Fibroblast of the aortic adventitia (primary cell): ENCODE measurements around the gene OXCT2. TPM values are rescaled to one million over a fixed set of nuclear protein-coding genes. Genes with fewer than 3 reads are reported as not detected.

ENCODE experiments used
- DNase-seq: peaks from one replicate; pipeline ENCODE4 v3.0.0-alpha.2; 2010; ENCODE audit warnings: low read depth
- H3K4me3 ChIP-seq: 2 replicates; pipeline ENCODE4 v1.5.1; 2011; ENCODE audit warnings: low read depth, mild to moderate bottlenecking, control low read depth, low read length, moderate library complexity
- total RNA-seq: library from RNA; depleted of rRNA; stranded (reverse); fragments of >200 nt; gene quantifications from 2 replicates; pipeline ENCODE4 v1.2.3, GENCODE V29; 2012; ENCODE audit warnings: low replicate concordance
- TF ChIP-seq, protein P1 (sequence below): IDR thresholded peaks from 2 replicates; pipeline ENCODE4 v1.5.1; 2011; ENCODE audit warnings: mild to moderate bottlenecking, low read length, control low read depth, inconsistent platforms; ENCODE audit not compliant: insufficient read depth

Gene OXCT2
- total RNA-seq, 1 donor: 0.99 TPM

DNA sequence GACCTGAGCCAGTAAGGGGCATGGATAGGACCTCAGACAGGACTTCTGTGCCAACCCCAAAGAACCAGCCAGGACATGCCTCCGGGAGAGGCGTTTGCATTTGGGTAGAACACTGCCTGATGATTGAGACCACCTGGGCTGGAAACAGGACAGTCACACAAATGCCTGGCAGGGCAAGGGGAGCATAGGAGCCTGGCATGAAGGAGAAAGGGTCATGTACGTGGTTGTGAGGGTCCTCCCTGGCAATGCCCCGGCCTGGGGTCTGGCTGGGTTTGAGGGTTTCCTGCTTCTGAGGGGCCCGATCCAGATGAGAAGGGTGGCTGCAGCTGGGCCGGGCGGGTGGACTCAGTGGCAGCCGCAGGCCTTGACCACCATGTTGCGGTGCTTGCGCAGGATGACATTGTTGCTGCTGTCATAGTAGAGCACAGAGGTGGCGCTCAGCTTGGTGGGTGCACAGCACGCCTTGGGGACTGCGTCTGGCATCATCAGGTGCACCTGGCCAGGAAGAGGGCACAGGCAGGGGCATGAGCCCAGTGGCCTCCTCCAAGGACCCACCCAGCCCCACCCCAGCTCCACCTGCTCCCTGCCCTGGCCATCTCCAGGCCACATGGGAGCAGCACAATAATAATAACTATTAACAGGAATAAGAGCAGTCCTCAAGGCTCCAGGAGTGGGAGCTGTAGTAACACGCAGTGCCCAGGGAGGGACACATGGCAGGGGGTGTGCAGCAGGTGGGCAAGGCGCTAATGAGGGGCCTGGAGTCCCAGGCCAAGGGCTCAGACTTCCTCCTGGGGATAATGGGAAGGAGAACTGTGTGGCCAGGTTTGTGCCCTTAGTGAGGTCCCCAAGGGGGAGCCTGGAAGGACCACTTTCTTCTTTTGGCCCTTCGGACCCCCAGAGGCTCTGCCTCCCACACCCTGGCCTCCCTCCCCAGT, 10.8 kb downstream of the OXCT2 start:
- TF ChIP-seq, protein P1, sequence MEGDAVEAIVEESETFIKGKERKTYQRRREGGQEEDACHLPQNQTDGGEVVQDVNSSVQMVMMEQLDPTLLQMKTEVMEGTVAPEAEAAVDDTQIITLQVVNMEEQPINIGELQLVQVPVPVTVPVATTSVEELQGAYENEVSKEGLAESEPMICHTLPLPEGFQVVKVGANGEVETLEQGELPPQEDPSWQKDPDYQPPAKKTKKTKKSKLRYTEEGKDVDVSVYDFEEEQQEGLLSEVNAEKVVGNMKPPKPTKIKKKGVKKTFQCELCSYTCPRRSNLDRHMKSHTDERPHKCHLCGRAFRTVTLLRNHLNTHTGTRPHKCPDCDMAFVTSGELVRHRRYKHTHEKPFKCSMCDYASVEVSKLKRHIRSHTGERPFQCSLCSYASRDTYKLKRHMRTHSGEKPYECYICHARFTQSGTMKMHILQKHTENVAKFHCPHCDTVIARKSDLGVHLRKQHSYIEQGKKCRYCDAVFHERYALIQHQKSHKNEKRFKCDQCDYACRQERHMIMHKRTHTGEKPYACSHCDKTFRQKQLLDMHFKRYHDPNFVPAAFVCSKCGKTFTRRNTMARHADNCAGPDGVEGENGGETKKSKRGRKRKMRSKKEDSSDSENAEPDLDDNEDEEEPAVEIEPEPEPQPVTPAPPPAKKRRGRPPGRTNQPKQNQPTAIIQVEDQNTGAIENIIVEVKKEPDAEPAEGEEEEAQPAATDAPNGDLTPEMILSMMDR: no peak

DNA sequence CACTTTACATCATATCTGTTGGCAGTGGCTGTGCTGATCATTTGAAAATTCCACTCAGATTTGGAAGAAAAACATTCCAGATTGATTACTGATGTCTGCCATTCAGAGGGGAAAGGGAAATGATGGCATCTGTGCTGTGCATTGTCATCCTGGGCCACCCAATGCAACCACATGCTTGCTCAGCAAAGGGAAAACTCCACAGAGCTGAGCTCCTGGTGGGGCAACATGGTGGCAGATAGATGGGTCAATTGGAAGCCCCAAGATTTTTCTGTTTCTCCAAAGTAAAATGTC, 11.8 kb downstream of the OXCT2 start:
- no peak for DNase-seq
- H3K4me3 ChIP-seq: no peak overlapping the region
- TF ChIP-seq, protein P1: no peak

More for the DNA sequence above, 10.8 kb downstream of the OXCT2 start:
- H3K4me3 ChIP-seq: no peak overlapping the region
- no peak for DNase-seq

DNA sequence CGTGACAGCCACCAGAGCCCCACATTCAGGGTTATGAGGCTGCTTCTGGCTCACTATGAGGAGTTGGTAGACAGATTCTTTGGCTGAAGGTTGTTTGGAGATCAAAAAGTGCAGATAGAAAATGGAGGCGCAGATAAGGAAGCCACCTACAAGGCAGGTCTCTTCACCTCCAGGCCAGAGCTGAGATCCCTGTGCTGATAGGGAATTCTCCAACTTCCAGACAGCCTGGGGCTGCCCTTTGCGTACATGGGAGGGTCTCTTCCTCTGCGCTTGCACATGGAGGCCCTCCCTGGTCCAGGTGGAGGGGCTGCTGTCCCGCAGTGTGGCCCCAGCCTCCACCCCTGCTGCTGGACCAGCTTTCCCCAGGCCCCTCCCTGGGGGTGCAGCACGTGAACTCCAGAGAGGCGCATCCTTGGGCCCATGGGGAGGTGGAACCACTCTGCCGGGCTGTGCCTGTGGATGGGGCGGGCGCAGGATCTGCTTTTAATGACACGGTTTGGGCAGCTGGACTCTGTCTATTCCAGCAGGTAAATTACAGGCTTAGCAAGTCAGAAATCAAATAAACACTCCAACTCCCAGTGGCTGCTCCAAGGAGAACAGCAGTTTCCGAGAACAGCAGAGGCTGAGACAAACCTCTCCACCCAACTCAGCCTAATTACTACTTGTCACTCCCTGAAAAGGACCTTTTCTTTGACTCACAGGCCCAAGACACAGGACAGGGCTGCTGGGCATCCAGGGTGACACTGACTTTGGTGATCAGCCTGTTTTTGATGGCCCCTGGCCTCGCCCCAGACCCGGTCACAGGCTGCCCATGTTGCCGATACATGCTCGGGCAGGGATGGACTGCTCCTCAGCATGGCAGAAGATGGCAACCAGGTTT, 12.4 kb downstream of the OXCT2 start:
- DNase-seq: no peak
- TF ChIP-seq, protein P1: no peak
- no peak overlapping the region for H3K4me3 ChIP-seq

DNA sequence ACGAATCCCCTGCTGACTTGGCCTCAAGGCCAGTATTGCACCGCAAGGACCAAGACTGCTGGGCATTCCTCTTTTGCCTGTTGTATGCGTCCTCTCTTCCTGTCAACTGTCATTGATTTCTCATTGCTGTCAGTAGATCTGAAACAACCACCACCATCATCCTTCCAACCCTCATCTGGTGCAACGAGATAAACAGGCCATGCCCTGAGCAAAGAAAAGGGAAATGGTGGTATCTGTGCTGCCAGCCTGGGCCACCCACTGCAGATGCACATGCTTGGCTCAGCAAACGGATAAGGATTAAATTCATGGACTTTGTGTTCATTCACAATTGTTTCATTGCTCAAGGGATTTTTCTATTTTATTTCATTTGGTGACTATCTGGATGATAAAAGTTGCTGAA, 13.6 kb downstream of the OXCT2 start:
- TF ChIP-seq, protein P1: no peak
- no peak overlapping the region for H3K4me3 ChIP-seq
- no peak for DNase-seq

DNA sequence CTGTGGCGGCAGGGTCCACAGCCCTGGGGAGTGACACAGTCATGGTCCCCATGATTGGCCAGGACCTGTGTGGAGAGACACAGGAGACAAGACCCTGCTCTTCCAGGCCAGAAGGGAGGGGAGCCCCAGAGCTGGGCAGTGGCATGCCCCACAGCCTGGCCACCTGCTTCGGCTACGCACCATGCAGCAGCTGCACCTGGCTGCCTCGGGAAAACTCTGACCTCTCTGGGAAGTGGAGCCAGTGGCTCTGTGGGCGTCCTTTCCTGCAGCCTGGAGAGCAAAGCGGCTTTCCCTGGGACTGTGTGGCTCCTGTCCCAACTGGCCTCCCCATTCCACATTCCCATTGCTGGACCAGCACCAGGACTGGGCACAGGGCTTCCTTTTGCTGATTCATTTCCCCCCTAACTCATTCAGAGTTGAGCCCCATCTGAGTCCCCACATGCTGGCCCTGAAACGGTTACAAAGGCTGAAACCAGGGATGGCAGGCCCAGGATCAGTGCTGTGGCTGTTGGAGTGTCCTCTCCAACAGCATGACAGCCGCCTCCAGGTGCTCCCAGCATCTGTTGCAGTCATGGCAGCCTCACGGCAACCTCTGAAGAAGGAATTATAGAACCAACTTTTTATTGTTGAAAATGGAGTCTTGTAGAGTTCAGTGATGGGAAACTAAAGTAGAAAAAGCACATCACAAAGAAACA, 15.0 kb downstream of the OXCT2 start:
- DNase-seq: no peak
- TF ChIP-seq, protein P1: no peak
- no peak overlapping the region for H3K4me3 ChIP-seq

DNA sequence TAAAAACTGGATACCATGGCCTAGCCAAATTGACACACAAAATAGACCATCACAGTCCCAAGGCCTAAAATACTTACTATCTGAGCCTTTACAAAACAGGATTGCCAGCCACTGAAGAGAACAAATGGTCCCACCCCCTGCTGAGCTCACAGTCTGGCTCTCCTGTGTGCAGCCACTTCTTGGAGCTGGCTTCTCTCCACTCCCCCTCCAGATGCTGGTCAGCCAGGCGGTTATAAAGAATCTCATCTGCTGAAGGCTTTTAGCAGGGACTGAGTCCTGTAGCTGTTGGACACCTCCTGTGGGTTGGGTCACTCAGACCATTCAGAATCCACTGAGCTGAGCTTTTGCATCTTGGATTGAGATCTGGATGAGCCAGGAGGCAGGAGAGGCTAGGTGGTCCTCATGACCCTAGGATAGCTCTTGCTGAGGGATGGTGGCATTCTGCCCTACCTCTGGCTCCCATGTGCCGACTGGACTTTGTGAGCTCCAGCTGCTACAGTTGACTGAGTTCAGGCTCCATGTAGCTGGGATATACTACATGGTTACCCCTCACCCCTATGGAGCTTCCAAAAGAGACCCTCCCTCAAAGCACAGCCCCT, 16.1 kb downstream of the OXCT2 start:
- no peak overlapping the region for H3K4me3 ChIP-seq
- no peak for DNase-seq
- TF ChIP-seq, protein P1: no peak
